ENCODE results near the gene ELAVL3. TPM values are rescaled to one million over a fixed set of nuclear protein-coding genes. Genes with fewer than 3 reads are reported as not detected.

ELAVL3 gene
- total RNA-seq, 2 donors from 2014 or later = not detected

DNA sequence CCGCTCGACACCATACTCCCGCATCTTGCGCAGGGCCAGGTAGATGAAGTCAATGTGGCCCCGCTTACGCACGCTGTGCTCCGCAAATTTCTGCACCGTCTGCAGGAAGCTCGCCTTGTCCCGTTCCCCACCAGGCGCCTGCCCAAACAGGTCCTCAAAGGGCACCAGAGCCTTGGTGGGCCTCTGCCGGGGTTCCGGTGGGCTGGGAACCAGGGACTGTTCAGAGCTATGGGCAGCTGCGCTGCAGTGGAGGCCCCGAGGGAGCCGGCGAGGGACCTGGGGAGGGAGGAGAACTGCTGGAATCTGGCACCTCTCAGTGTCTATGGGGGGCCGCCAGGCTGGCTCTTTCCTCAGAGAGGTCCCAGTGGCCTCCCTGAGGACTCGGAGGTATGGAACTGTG, 33.1 kb upstream of the ELAVL3 start:
- no peak for DNase-seq
- WGBS, 2 donors = 95 to 100% methylated on average over 9 to 20 of the region's 20 CpGs
- ATAC-seq = no peak
- Histone ChIP-seq H3K9me3 (no peaks in the 10 kb centered on the region), H3K27me3 (no peaks in the 10 kb centered on the region), H3K4me1 (no peaks in the 10 kb centered on the region), H3K4me3 (no peak overlapping the region), H3K27ac (no peak overlapping the region), H3K36me3 (replicated peaks in 1 of 2; ENCODE audit: insufficient read depth in 1 of 2, low read depth in 2 of 2) (peaks cover 0 to 6% of the 10 kb centered on the region in 2 donors)
- no peak for TF ChIP-seq POLR2A (IDR thresholded peaks at IDR 0.05)
- TF ChIP-seq, protein P1, sequence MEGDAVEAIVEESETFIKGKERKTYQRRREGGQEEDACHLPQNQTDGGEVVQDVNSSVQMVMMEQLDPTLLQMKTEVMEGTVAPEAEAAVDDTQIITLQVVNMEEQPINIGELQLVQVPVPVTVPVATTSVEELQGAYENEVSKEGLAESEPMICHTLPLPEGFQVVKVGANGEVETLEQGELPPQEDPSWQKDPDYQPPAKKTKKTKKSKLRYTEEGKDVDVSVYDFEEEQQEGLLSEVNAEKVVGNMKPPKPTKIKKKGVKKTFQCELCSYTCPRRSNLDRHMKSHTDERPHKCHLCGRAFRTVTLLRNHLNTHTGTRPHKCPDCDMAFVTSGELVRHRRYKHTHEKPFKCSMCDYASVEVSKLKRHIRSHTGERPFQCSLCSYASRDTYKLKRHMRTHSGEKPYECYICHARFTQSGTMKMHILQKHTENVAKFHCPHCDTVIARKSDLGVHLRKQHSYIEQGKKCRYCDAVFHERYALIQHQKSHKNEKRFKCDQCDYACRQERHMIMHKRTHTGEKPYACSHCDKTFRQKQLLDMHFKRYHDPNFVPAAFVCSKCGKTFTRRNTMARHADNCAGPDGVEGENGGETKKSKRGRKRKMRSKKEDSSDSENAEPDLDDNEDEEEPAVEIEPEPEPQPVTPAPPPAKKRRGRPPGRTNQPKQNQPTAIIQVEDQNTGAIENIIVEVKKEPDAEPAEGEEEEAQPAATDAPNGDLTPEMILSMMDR (IDR thresholded peaks at IDR 0.05) = no peak
- intact Hi-C loops (cut with DNase I) = no loop called here

DNA sequence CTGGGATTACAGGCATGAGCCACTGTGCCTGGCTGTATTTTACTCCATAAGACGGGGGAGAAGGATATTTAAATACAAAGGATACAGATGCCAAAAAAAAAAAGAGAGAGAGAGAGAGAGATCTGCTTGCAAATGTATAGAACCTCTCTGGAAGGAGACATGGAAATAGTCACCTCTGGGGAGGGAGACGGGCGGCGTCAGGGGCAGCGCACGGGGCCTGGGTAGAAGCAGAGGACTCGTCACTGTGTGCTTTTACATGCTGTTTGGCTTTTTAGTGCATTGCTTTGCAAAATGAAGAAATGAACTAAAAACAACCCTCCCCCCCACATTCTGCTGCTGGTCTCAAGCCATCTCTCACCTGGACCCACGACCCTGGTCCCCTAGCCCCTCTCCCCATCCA, 29.6 kb upstream of the ELAVL3 start:
- intact Hi-C loops (cut with DNase I) = no loop called here
- Histone ChIP-seq H3K4me1 (peaks cover 7% of the 10 kb centered on the region), H3K27me3 (no peaks in the 10 kb centered on the region), H3K27ac (no peak overlapping the region), H3K4me3 (no peak overlapping the region), H3K36me3 (replicated peaks in 1 of 2; ENCODE audit: insufficient read depth in 1 of 2, low read depth in 2 of 2) (peaks cover 0 to 3% of the 10 kb centered on the region in 2 donors), H3K9me3 (no peaks in the 10 kb centered on the region)
- no peak for TF ChIP-seq POLR2A (IDR thresholded peaks at IDR 0.05)
- TF ChIP-seq, protein P1 (IDR thresholded peaks at IDR 0.05) = no peak
- ATAC-seq (no peak), DNase-seq (no peak)
- WGBS, 2 donors = 95 to 96% methylated on average over 8 of the region's 8 CpGs

DNA sequence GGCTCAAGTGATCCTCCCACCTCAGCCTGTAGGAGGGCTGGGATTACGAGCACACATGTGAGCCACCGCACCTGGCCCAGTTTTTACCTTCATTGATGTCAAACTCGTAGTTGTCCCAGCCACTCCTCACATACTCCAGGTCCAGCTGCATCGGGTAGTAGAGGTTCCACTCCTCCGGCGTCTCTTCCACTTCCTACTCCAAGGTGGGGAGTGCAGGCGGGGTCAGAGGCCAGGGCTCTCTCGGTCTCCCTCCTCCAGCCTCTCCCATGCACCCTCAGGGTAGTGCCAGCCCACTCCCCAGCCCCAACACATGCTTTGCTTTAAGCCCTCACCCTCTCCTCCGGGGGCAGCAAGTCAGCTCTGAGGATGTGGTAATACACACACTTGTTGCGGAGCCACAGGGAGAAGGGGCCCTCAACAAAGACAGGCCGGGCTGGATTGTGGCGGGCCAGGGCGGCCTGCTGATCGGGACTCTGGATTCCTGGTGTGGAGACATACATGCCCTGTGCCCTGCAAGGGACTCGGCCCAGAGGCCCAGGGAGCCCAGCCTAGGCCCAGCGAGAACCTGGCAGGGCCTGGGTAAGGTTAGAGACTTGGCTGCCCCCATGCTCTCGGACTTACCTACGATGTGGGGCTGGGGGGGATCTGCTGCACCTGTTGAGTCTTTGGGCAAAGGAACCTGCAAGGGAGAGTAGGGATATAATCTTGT, 26.7 kb upstream of the ELAVL3 start:
- WGBS, 2 donors = 80 to 81% methylated on average over 8 to 17 of the region's 18 CpGs
- no peak overlapping the region for H3K4me3 ChIP-seq
- ATAC-seq (no peak), DNase-seq (no peak)
- H3K9me3 ChIP-seq = no peaks in the 10 kb centered on the region
- intact Hi-C loops (cut with DNase I) = no loop called here
- H3K27me3 ChIP-seq = no peaks in the 10 kb centered on the region
- H3K36me3 ChIP-seq (replicated peaks in 1 of 2; ENCODE audit: insufficient read depth in 1 of 2, low read depth in 2 of 2) = peaks cover 0 to 3% of the 10 kb centered on the region in 2 donors
- no peak overlapping the region for H3K27ac ChIP-seq
- H3K4me1 ChIP-seq = peaks cover 13% of the 10 kb centered on the region
- TF ChIP-seq, protein P1 (IDR thresholded peaks at IDR 0.05) = no peak
- TF ChIP-seq POLR2A (IDR thresholded peaks at IDR 0.05) = no peak

DNA sequence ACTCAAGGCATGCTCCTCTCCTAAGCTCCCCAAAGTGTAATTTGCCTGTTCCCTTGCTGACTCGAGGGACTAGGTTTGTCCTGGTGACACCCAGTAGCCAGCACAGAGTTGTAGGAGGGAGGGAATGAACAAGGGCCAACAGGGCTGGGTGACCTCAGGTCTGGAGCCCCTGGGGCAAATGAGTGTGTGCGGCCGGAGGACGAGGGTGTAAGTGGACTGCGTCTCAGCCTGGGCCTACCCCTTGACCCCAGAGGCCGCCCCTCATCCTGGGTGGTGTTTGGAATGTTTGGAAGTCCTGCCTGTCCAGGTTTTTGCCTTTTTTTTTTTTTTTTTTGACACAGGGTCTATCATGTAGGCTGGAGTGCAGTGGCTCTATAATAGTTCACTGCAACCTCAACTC, 26.1 kb upstream of the ELAVL3 start:
- Histone ChIP-seq H3K9me3 (no peaks in the 10 kb centered on the region), H3K4me1 (peaks cover 13% of the 10 kb centered on the region), H3K27me3 (no peaks in the 10 kb centered on the region), H3K4me3 (no peak overlapping the region), H3K36me3 (replicated peaks in 1 of 2; ENCODE audit: insufficient read depth in 1 of 2, low read depth in 2 of 2) (peaks cover 0 to 3% of the 10 kb centered on the region in 2 donors), H3K27ac (no peak overlapping the region)
- DNase-seq (no peak), ATAC-seq (no peak)
- intact Hi-C loops (cut with DNase I) = no loop called here
- TF ChIP-seq, protein P1 (IDR thresholded peaks at IDR 0.05) = no peak
- no peak for TF ChIP-seq POLR2A (IDR thresholded peaks at IDR 0.05)
- WGBS, 2 donors = 93% methylated on average over 3 to 6 of the region's 6 CpGs

DNA sequence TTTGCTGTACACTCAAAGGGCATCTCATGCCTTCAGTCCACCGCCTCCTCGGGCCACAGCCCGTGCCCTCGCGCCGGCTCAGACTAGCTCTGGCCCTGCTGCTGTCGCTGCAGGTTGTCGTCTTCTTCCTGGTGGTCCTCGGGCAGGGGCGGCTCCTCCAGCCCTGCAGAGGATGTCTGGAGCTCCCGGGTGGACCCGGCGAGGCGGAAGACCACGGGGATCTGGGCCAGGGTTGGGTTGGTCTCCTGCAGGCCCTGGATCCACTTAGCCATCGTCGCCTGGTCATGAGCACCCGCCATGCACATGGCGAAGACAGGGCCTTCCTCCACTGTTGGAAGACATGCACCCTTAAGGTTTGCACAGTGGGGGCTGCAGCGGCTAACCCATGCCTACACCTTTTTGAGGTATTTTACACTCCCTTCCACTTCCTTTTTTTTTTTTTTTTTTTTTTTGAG, 25.3 kb upstream of the ELAVL3 start:
- Histone ChIP-seq H3K4me3 (peak overlapping the region; percentile 85 to 91), H3K27me3 (no peaks in the 10 kb centered on the region), H3K27ac (peak overlapping the region in 3 of 4 donors; percentile 87 to 99 (median 97)), H3K9me3 (no peaks in the 10 kb centered on the region), H3K36me3 (replicated peaks in 1 of 2; ENCODE audit: insufficient read depth in 1 of 2, low read depth in 2 of 2) (peaks cover 0 to 2% of the 10 kb centered on the region in 2 donors), H3K4me1 (peaks cover 13% of the 10 kb centered on the region)
- DNase-seq (no peak), ATAC-seq (peak; percentile 26)
- no peak for TF ChIP-seq POLR2A (IDR thresholded peaks at IDR 0.05)
- TF ChIP-seq, protein P1 (IDR thresholded peaks at IDR 0.05) = no peak
- 20 to 70% methylated on average over 4 to 20 of the region's 20 CpGs for WGBS, 2 donors
- intact Hi-C loops (cut with DNase I) = no loop called here
